Skin epidermis (tissue), 12 donors: Measurements from ENCODE around the gene SHISA2.

Source experiments
- H3K27ac ChIP-seq, 21 experiments: fragments of 200-600 bp; sonication (generic) in 11 of 21; one replicate each; pipeline ENCODE4 v1.5.0; 2020; ENCODE audit warnings: mild to moderate bottlenecking in 3 of 21, inconsistent platforms in 2 of 21, moderate library complexity in 2 of 21
- H3K4me3 ChIP-seq, 7 experiments: fragments of 200-600 bp; sonication (generic) in 2 of 7; one replicate each; pipeline ENCODE4 v1.5.0; 2020; ENCODE audit warnings: inconsistent platforms in 2 of 7, mild to moderate bottlenecking in 2 of 7, moderate library complexity in 1 of 7

SHISA2 gene

DNA sequence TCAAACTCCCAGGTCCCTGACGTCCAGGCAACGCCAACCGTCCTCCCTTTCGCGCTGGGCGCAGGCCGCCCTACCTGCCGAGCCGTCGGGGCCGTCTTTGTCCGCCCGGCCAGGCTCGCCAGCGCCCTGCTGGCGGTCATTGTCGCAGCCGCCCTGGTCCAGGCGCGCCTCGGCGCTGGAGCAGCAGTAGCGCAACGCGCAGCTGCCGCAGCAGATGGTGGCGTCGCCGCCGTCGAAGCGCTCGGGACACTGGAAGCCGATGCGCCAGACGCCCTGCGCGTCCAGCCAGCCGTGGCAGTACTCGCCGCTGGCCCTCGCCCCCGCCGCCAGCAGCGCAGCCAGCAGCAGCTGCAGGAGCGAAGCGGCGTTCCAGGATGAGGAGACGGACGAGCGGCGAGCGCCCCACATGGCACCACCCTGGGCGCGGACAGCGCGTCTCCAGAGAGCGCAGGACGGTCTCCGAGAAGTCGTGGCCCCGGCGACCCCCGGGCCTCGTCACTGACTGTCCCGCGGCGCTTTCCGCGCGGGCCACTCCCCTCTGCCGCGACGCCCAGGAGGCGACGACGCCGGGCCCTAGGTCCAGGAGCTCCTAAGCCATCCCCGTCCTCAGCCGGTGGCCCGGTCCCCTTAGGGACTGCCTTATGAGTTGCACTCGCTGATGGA lies 1.1 kb downstream of the SHISA2 start:
- Histone ChIP-seq H3K4me3 (peak overlapping the region; percentile 17 to 40 (median 29)), H3K27ac (peak overlapping the region in 1 of 21 experiments; percentile 30)

DNA sequence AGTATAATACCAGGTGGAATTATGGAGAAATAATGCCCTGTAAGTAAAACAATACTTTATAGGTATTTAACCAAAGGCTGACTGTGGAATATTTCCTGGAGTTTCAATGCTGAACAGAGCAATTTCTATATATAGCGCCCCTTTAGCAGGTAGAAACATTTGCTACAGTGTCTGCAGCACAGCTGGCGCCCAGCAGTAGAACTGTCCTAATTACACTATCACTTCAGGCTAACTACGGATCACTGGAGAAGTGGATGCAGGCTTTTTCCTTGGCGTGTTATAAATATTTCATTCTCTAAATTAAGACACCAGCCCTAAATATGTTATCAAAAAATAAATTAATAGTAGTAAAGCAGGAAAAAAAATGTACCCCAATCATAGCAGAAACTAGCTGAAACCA lies 3.1 kb downstream of the SHISA2 start:
- Histone ChIP-seq H3K4me3 (peak overlapping the region in 1 of 7 experiments; percentile 34), H3K27ac (no peak overlapping the region)

DNA sequence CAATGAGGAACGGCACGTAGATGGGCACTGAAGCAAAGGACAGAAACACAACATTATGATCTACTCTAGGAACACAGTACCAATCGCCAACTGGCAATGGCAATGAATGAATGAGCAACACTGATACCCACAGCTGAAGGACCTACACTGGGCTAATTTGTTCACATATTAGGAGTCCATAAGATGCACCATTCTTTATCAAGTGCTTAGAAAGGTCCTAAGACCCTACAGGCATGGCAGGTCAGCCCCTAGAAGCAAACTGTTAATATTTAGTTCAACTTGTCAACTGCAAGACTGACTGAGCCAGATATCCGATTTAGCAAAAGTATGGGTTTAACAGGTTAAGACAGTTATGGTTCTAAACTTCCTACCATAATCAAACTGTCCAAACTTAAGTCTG lies 4.8 kb downstream of the SHISA2 start:
- H3K27ac ChIP-seq, result no peak overlapping the region
- no peak overlapping the region for H3K4me3 ChIP-seq

DNA sequence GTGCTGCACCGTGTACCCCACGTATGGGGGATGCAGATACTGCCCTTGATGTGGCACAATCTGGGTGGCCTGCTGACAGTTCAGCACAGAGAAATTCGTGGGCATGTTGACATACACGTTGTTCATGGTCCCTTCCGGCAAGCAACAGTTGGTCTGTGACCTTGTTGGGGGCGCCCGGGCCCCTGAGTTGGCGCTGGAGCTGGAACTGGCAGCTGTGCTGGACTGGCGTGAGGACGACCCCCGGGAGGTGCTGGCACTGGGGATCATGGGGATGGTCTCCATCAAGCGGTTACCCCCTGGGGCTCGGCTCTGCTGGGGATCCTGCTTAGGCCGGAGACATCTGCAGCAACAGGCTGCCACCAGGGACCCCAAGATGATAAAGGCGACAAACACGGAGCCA lies 5.2 kb downstream of the SHISA2 start:
- no peak overlapping the region for H3K27ac ChIP-seq
- no peak overlapping the region for H3K4me3 ChIP-seq

DNA sequence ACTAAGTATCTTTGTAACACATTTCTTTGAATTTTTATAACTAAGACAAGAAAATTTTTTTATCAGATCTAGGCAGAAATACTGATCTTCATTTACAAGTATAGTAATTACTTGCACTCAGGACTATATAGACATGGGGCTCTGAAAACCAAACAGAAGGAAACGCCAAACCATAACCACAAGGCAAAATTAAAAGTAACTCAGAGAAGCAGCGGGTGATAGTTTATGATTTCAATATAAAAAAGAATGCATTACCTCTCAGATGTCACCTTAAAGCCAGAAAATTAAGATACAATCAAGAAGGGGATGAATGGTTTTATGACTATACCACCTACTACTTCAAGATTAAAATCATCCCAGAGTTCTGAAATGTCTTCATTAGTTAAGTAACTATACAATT lies 6.7 kb downstream of the SHISA2 start:
- Histone ChIP-seq H3K27ac (no peak overlapping the region), H3K4me3 (no peak overlapping the region)

DNA sequence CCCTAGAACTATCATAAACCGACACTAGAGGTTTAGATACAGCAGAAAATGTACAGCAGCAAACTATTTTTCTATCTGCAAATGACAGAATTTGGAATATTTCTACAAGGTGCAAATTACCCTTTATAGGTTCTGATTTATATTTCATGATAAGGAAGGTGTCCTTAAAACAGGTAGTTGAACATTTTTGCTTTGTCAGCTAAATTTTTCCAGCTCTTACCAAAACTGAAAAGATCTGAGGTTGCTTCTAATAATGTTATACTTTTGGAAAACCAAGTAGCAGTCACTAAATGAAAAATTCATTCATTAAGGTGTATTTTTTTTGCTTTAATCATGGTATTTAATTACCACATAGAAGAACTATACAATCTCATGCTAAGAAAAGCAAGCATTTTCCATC lies 9.0 kb downstream of the SHISA2 start:
- no peak overlapping the region for H3K27ac ChIP-seq
- H3K4me3 ChIP-seq, result no peak overlapping the region

DNA sequence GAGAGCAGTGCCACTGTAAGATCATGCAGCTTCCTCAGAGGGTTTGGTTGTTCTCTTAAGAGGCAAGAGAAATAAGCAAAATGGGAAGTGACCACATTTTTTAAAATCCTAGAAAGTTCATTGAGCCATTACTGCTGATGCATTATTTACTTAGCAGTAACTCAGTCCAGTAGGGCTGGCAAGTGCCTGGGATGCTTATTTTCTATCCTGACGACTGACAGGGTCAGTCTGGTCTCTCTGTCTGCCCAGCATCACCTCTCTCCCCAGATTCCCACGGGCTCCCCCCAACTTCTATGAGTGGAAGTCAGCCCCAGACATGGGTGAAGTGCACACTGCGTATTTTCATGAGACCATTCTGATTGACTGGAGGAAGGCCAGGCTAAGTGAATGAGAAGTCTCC lies 10.4 kb downstream of the SHISA2 start:
- no peak overlapping the region for H3K27ac ChIP-seq

DNA sequence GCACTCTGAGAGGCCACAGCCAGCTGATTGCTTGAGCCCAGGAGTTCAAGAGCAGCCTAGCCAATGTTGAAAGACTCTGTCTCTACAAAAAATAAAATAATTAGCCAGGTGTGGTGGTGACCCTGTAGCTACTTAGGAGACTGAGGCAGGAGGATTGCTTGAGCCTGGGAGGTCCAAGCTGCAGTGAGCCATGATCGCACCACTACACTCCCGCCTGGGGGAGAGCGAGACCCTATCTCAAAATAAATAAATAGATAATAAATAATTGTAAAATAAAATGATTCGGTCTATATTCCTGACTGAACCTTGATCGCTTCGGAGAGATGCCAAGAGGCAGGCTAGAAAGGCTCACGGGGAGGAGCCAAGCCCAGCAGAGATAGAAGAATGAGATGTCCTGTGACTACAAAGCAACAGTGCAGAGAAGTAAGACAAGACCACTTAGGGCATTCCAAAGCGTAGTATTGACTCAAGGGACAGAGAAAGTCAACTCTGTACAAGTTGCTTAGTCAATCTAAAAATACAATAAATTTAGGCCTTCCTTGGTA lies 12.8 kb downstream of the SHISA2 start:
- no peak overlapping the region for H3K4me3 ChIP-seq
- no peak overlapping the region for H3K27ac ChIP-seq

More for the DNA sequence above, 10.4 kb downstream of the SHISA2 start:
- no peak overlapping the region for H3K4me3 ChIP-seq

DNA sequence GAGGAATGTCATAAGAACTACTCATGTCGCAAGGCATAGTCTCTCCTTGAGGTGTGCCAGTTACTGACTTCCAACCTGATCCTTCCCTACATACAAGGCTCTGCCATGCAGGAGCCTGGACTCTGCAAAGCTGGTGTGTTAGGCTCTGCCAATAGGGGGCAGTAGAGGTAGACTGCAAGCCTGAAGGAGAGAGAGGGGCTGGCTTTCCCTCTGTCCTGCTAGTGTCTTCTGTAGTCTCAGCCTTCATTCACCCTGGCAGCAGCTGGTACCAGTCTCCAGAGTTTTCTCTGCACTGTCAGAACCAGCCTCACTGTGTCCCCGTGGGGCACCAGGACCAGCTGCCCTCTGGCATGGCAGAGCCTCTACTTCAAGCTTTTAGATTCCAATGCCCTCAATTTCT lies 14.5 kb downstream of the SHISA2 start:
- H3K27ac ChIP-seq, result no peak overlapping the region
- no peak overlapping the region for H3K4me3 ChIP-seq

DNA sequence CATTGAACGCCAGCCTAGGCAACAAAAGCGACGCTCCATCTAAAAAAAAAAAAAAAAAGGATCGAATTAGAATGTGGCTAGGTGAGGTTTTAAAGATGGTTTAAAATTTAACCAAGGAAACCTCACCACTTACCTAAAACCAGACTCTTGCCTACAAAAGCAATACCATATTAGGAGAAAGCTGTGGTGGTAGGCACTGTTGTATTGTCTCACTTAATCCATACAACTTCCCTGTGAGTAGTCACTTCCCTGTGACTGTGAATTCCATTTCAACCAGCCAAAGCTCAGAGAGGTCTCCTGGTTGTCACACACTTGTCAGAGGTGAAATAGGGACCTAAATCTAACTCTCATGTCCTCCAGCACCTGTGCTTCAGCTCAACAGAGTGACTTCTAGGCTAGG lies 15.4 kb downstream of the SHISA2 start:
- Histone ChIP-seq H3K27ac (no peak overlapping the region), H3K4me3 (no peak overlapping the region)

DNA sequence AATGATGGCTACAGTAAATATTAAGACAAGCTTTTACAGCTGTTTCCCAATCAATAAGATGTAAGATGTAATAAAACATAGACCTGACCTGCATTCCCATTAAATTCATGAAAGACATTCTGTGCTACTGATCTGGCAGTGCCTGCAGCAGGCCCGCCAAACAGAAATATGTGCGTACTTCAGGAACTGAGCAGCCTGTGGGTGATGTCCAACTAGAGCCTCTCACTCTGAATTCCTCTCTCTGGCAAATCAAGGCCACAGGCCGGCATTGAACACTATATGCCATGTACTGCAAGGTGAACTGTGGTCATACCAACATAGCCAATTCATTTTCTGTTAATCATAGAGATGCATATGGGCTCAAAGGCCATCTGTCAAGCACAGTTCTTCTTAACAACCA lies 17.8 kb downstream of the SHISA2 start:
- H3K27ac ChIP-seq, result no peak overlapping the region
- H3K4me3 ChIP-seq, result no peak overlapping the region

DNA sequence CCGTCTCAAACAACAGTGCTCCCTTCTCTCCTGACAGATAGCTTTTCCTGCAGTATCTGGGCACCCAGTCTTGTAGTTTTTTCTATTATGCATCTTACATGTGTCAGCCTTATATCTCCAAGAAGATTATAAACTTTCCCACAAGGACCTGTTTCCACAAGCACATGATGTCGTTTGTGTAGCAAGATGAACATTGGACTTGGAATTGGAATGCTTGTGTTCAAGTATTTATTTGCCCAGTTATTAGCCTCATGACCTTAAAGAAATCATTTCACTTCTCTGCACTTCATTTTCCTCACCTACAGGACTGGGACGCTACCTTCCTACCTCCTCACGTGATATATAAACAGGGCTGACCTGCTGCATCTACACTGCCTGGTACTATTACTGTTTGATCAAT lies 21.5 kb downstream of the SHISA2 start:
- H3K4me3 ChIP-seq, result no peak overlapping the region
- no peak overlapping the region for H3K27ac ChIP-seq

DNA sequence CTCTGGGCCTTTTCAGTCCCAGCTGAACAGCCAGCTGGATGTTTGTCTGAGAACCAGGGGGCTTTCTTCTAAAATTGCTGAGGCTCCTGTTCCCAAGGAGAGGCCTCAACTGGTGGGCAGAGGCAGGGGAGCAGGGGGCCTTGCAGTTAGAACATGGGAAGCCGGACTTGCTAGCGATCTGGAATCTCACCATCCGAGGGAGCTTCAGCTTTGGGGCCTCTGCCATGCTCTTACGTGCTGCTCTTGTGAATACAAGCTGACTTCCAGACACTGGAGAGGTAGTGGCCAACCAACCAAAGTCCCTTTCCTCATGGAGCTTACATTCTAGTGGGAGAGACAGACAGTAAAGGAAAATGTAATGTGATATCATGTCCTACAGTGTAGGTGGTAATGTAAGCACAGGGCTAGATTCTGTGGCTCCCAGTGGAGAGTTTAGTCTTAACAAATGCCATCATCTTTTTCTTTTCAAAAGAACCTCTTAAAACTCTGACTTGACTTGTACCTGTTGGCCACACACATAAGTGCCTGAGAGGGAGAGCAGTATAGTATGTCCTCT lies 22.2 kb downstream of the SHISA2 start:
- Histone ChIP-seq H3K4me3 (no peak overlapping the region), H3K27ac (no peak overlapping the region)

DNA sequence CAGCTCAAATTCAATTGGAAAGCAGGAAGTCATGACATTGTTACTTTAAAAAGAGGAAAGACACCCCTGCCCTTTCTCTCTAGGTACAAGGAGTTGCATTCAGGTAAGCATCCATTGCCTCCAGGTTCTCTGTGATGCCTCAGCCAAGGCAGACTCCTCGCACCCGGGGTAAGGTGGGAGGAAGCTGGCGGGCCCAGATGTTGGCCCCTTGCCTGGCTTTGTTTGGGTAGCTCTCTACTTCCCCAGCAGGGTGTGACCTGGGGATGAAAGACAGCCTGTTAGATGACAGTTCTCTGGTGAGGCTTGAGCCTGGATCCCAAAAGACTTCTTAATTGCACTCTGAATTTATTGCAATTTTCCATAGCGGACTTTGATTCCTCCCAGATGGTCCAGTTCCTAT lies 25.6 kb downstream of the SHISA2 start:
- no peak overlapping the region for H3K27ac ChIP-seq
- no peak overlapping the region for H3K4me3 ChIP-seq

DNA sequence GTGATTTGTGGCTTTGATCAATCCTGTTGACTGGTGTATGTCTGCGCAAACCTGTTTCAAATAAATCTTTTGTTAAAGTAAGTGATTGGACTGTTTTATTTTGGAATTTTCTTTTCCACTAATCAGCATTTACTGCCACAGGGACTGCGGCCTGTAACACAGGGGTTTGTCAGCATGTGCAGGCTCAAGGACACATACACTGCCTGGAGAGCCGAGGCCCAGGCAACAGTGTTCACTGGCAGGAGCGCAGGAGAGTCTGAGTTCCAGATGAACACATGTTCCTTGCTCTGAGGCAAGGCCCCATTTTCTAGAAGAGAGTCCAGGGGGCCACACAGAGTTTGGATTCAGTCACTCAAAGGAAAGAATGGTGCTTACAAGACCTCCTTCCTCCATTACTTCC lies 26.0 kb downstream of the SHISA2 start:
- no peak overlapping the region for H3K27ac ChIP-seq
- no peak overlapping the region for H3K4me3 ChIP-seq

DNA sequence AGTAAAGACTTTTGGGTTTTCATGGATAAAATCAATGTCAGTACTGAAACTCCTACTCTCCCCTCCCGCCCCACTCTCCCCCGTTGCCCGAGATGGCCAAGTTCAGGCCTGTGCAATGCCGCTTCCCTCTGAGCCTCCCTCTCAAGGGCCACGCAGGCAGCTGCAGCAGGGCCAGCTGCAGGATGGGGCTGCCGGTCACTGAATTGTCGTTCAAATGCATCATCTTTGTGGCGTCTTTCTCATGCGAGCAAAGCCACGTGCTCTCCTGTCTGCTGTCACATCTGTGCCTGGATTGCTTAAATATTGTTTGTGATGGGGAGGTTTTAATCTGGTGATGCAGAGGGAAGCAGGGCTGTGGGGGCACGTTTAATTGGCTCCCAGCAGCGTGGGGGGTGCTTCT lies 26.6 kb downstream of the SHISA2 start:
- H3K4me3 ChIP-seq, result no peak overlapping the region
- no peak overlapping the region for H3K27ac ChIP-seq

DNA sequence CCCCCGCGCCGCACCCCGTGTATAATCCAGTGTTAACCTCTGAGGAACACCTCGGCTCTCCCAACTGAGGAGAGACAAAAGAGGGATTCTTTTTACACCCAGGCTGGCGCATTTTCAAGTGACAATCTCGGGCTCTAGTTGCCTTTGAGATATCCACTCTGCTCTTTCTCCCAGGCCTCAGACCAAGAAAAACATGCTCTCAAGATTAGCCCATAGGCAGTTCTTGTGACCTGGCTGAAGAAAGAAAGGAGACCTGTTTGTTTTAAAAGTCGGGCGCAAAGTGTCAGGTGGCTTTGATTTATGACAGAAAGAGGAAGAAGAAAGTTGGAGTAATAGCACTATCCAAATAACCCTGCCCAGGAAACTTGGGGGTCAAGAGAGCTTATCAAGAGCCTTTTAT lies 27.3 kb downstream of the SHISA2 start:
- no peak overlapping the region for H3K4me3 ChIP-seq
- no peak overlapping the region for H3K27ac ChIP-seq

DNA sequence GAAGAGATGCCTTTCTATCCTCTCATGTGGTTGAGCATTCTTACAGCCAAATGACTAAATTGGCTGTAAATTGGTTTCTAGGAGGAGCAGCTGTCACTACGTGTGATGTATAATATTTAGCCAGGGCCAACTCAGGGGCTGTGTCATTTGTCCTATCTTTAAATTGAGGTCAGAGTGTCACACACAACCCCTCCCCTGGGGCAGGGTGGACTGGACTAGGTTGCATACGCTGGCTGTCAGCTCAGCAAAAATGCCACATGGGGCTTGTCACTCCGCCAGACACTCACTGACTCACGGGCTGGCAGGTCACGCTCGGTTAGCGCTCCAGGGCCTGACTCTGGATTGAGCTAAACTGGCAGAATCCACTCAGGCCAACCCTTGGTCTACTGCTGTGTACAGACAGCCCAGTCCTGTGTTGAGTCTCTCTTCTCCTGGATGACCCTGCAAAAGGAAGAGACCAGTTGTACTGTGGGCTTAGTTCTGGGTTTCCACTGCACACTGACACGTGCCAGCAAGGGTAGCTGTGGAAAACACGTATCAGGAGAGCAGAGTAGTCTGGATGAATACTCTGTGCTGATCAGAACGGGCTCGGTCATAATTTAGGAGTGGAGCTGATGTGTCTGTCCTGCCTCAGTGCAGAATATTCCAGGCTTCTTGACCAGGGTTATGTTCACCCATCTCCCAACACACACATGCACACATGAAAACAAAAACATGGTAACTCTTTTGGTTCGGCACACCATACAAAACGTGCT lies 29.1 kb downstream of the SHISA2 start:
- Histone ChIP-seq H3K27ac (no peak overlapping the region), H3K4me3 (no peak overlapping the region)

DNA sequence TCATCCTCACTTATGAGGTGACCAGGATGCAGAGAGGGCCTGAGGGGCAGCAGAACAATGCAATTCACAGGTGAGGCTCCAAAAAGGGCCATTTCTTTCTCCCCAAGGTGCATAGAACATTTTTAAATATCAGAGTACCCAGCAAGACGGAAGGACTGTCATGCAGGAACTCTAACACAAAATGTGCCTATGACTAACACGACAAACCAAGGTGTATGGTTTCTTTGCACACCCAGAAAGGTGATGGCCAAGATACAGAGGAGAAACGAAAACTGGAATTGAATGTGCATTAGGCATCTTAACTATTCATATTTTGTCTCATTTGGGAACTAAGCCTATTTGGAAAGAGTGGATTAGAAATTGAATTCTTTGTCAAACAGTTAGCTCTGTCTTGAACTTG lies 29.9 kb downstream of the SHISA2 start:
- Histone ChIP-seq H3K4me3 (no peak overlapping the region), H3K27ac (no peak overlapping the region)

DNA sequence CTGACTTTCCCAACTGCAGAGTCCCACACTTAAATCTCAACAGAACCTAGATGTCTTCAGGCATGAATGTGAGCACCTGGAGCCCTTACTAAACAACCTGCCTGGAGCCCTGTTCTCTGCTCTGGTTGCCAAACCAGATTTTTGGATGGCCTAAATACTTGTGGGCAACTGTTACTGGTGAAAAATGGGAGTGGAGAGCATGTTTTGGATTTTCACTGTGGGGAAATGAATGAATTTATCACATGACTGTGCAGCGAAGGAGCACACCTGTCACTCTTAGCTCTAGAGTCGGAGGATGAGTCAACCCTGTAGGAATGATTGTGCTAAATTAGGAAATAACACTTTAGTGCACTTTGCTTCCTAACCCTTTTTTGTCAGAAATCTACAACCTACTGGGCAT lies 30.3 kb downstream of the SHISA2 start:
- H3K27ac ChIP-seq, result no peak overlapping the region
- H3K4me3 ChIP-seq, result no peak overlapping the region

DNA sequence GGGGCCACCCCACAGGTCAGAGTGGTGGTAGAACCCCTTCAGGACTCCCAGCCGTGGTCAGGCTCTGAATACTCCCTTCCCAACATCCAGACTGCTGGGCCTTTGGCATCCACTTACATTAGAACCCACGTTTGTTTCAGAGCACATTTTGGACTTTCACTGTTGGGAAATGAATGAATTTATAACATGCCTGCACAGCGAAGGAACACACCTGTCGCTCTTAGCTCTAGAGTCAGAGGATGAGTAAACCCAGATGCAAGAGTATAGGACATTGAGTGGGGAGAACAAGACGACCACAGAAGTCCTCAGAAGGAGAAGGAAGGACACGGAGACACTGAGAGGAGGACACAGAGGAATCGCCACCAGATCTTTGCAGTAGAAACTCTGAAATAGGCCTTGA lies 30.9 kb downstream of the SHISA2 start:
- Histone ChIP-seq H3K4me3 (no peak overlapping the region), H3K27ac (no peak overlapping the region)
